GM21619 (cell line): ENCODE data around the gene EEF2KMT.
A peak's percentile ranks its signal among the peaks of the same experiment; 100 is the strongest.
"Not testable (repeated sequence)": the region's sequence is repeated elsewhere in the genome, so short reads cannot be mapped to it uniquely, and the experiment has no call there.

Source experiments
- ATAC-seq: cut with Tn5 transposase; IDR thresholded peaks from one replicate; pipeline ENCODE4 v1.9.1; 2021; ENCODE audit not compliant: unreplicated experiment

Gene EEF2KMT

DNA sequence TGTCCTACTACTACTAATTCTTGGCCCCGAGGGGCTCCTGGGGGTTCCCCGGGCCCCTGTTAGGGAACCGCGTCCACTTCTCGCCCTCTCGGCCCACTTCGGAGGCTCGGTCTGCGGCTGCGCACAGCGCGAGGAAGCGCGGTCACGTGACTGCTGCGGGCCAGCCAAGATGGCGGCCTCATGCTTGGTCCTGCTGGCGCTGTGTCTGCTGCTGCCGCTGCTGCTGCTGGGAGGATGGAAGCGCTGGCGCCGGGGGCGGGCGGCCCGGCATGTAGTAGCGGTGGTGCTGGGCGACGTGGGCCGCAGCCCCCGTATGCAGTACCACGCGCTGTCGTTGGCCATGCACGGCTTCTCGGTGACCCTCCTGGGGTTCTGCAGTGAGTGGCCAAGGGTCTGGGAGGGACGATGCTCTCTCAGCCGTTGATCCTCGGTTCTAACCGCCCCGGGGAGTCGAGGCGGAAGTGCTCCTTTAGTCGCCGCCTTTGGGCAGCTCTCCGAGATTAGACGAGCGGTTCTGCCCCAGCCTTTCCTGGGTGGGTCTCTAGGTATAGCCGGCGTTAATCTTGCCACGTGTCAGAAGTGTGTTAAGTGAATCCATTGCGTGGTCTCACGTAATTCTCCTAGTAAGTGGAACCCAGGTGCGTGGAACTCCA is 25.8 kb downstream of the EEF2KMT start, which contains the start of gene ALG1:
Gene ALG1 (plus strand): TSS at position 163 of the 653 bp plus-strand sequence. CDS start 7 bp downstream, at position 170.
- ATAC-seq = peak; percentile 83

DNA sequence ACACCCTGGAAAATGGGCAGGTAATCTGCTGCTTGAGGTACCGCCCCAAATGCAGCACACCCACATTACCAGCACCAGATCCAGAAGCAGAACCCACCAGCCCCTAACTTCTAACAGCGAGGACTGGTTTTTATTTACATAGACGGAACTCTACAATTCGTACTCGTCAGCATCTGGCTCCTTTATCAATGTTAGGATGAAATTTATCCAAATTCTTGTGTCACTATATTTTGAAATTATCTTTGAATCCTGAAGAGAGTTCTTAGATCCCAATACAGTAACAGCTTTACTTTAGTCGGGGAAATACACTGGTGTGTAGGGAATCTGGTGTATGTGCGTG is 26.3 kb downstream of the EEF2KMT start:
- no peak for ATAC-seq

DNA sequence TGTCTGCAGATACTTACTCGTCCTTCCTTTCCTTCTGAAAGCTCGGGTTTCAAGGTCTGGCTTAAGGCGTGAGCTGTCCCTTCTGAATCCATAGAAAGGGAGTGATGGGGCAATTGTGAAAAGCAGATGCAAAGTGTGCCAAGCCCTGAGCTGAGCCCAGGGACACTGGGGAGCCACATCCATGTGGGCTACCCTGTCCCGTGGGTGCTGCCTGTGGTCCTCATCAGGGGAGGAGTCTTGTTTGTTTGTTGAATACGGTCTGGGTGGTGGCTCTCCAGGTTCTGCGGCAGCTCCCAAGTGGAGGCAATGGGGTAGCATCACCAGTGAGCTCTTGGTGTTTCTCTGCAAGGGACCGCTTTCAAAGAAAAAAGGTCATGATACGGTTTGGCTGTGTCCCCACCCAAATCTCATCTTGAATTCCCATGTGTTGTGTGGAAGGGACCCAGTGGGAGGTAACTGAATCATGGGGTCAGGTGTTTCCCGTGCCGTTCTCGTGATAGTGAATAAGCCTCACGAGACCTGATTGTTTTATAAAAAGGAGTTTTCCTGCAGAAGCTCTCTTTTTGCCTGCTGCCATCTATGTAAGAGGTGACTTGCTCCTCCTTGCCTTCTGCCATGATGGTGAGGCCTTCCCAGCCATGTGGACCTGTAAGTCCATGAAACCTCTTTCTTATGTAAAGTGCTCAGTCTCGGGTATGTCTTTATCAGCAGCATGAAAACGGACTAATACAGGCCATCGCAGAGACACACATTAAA is 27.0 kb downstream of the EEF2KMT start:
- ATAC-seq = no peak

DNA sequence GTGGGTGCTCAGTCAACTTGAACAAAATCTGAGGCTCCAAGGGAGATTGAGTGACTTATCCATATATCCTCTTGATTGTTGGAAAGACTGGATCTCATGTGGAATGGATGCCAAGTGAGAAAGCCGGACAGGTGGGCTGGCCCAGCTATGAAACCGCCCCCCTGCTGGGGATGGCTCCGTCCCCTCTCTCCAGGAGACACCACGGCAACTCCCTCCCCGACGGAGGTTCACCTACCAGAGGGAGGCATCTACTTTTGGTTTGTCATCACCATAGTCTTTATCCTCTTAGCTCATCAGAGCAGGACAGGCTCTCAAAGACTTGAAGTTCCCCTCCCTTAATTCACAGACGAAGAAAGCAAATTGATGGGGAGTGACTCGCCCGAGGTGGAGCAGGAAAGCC is 27.7 kb downstream of the EEF2KMT start:
- ATAC-seq = no peak

DNA sequence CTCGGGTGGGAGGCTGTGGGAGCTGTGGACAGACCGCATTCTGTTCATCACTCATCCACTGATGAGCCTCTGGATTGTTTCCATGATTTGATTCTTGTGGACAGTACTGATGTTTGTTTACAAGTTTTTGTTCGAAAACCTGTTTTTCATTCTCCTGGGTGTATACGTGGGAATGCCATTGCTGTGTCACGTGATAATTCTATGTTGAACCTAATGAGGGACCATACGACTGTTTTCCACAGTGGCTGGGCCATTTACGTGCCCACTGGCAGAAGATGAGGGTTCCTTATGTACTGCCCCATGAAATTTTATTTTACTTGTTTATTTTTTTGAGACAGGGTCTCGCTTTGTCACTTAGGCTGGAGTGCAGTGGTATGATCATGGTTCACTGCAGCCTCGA is 28.5 kb downstream of the EEF2KMT start:
- ATAC-seq = no peak

DNA sequence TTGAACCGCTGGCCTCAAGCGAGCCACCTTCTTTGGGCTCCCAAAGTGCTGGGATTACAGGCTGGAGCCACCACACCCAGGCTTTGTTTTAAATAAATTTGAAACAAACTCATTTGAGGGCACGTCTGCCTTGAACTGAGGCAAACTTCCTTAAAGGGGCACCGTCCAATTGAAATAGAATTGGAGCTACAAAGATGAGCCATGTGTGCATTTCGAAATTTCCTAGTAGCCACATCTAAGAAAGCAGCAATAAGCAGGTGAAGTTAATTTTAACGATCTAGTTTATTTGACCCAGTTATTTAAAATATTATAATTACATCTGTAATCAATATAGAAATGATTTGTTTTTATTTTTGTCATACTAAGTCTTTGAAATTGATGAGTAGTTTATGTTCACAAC is 31.1 kb downstream of the EEF2KMT start:
- ATAC-seq = no peak

DNA sequence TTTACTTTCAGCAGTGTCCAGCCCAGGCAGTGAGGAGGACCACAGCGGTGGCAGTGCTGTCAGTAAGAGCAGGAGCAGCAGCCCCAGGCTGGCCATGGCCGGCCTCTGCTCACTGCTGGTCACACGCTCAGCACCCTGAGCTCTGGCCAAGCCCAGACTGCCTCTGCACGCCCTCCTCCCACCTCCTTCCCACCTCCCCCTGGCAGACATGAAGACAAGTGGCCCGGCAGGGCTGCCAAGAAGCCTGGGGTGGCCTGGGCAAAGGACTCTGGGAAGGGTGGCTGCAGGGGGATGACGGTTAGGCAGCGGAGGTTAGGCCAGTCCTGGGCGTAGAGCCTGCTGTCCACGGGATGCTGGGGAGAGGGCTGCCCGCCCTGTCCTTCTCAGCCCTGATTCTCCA is 31.8 kb downstream of the EEF2KMT start, which contains the start of gene C16orf89:
Gene C16orf89 (minus strand): TSS at position 144 of the 400 bp plus-strand sequence. CDS start 48 bp downstream, at position 96.
- ATAC-seq = no peak

DNA sequence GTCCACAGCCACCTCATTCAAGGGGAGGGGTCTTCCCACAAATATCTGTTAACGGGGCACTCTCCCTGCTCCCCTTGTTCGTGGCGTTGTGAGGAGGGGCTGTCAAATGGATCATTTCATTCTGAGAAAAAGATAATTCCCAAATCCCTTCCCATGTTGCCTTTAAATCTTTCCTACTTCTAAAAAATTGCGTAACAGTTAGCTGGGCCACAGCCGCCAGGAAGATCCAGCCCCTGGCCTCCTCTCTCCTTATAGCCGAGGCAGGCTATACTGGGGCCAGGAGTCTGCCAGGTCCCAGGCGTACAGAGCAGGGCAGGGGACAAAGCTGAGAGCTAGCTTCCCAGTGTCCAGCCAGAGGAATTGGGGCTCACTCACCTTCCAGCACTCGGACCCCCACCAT is 32.3 kb downstream of the EEF2KMT start:
- ATAC-seq = no peak

DNA sequence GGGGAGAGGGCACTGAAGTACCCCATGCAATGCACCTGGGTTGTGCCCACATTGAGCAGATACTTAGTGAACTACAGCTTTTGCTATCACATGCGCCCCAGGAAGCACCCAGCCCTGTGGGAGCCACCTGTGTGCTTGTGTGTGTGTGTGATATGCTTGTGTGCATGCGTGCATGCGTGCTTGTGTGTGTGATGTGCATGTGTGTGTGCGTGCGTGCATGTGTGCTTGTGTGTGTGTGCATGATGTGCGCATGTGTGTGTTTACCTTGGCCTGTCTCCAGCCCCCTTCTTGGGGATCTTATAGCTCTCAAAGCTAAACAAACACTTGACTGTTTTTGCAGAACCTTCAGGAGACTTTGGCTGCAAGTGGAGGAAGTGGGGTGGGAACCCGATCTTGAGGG is 32.7 kb downstream of the EEF2KMT start:
- no peak for ATAC-seq

DNA sequence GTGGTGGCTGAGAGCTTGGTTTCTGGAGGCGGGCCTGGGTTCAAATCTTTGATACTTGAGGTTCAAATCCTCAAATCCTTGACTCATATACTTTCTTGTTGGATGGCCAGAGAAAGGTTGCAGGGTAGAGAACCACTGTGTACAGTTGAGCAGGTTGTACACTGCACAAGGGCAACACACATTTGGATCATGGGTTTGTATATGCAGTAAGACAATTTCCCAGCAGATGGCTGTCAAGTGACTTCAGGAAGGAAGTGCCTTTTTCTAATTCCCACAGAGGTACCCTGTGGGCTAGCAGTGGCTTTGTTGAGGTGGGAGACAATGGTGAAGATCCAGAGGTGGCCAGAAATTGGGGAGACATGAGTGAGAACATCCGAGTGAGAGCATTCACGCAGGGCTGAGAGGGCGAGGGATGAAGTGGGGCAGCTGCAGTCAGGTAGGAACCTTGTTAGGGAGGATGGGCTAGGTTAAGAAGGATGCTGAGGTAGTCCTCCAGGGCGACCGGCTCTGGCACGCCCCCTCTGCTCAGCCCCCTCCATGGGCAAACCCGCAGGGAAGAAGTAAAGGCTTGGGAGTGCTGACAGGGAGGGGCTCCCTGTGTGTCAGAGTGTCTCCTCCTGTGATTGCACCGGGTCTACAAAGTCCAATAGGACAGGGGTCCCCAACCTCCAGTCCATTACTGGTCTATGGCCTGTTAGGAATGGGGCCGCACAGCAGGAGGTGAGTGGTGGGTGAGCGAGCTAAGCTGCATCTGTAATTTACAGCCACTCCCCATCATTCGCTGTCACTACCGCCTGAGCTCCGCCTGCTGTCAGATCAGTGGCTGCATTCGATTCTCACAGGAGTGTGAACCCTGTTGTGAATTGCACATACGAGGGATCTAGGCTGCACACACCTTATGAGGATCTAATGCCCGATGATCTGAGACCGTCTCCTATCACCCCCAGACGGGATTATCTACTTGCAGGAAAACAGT is 34.5 kb downstream of the EEF2KMT start:
- no peak for ATAC-seq

DNA sequence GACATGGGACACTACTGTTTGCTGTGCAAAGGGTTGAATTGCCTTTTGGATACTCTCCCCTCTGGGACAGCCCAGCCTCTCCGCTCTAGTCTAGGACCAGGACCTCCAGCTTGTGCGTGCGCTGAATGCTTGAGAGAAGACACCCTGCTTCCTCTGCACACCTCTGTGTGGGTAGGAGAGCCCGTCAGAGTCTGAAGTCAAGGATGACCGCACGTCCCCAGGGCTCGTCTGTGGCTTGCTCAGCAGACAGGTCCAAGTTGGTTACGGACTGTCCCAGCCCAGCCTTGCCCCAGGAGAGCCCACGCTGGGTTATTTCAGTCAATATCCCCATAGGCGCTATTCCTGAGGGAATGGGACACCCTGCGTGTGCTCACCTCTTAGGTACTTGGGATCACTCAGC is 35.5 kb downstream of the EEF2KMT start:
- no peak for ATAC-seq

DNA sequence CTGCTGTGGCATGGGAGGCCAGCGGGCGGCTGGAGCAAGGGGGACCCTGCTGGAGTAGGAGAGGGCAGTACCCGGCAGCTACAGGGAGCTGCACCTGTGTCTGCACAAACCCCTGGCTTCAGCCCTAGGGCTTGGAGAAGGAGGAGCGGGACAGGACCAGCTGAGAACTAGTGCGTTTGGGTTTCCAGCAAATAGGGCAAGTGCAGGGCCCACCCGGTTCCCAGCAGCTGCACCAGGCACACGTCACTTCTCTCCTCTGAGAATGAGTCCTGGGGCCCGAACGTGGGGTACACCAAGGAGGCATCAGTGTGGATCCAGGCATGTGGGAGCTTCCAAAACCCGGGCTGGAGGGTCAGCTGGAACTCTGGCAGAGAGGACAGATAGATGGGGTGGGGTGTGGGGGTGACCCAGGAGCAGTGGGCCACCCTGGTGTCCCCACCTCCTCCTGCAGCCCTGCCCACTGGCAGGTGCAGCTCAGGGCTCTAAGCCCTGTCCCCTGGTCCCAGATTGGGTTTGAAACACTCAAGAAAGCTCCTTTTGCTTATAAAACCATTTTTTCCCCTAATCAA is 37.4 kb downstream of the EEF2KMT start:
- no peak for ATAC-seq

DNA sequence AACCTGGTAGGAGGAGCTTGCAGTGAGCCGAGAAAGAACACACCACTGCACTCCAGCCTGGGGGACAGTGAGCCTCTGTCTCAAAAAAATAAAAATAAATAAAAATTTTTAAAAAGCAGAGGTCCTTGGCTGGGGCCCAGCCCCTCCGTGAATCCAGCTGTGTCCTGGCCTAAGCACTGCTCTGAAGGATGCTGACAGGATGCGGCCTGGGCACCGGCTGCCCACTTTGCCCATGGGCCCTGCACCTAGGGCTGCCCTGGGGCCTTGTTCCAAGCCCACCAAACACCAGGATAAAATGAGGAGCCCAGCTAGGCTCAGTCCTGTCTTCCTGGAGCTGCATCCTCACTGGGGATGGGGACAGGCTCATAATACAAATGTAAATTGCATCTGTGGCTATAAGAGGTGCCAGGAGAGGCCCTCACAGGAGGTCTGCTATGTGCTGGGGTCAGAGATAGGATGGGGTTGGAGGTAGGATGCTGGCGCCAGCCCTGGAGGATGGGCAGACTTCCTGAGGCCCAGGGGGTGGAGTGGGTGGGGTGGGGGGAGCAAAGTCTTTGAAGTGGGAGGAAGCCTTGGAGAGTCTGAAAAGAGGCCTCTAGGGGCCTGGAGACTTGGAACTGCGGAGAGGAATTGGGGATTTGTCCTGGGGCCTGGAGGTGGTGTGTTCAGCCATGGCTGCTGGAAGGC is 38.1 kb downstream of the EEF2KMT start:
- ATAC-seq = no peak

DNA sequence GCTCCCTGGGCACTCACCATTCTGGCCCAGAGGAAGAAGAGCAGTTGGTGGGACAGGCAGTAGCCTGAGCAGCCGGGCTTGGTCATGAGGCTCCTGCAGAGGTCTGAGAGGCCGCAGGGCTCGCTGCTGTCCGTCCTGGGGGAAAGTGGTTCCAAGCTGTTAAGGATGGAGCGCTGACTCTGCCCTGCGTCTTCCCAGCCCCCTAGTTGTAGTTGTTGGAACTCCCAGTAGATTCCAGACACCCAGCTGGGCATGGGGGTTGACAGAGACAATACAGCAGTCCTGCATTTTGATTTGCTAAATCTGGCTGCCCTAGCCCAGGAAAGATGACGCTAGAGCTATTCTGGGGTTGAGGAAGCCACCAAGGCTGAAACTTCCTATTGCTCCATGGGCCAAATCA is 39.1 kb downstream of the EEF2KMT start:
- ATAC-seq = no peak

DNA sequence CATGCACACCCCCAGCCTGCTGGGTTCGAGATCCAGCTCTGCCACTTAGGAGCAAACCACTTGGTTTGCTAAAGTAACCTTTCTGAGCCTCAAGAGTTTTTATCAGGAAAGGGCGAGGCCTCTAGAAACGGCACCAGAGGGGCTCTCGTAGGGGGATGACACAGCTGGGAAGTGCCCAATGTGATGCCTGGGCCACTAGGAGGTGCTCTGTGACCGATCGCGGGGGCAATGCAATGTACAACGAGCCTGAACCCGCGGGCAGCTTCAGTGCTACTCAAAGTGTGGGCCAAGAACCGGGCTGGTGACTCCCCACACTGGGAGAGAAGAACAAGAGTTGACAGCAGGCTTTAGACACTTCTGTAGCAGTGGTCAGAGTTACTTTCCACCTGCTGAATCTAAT is 41.2 kb downstream of the EEF2KMT start:
- ATAC-seq = no peak

DNA sequence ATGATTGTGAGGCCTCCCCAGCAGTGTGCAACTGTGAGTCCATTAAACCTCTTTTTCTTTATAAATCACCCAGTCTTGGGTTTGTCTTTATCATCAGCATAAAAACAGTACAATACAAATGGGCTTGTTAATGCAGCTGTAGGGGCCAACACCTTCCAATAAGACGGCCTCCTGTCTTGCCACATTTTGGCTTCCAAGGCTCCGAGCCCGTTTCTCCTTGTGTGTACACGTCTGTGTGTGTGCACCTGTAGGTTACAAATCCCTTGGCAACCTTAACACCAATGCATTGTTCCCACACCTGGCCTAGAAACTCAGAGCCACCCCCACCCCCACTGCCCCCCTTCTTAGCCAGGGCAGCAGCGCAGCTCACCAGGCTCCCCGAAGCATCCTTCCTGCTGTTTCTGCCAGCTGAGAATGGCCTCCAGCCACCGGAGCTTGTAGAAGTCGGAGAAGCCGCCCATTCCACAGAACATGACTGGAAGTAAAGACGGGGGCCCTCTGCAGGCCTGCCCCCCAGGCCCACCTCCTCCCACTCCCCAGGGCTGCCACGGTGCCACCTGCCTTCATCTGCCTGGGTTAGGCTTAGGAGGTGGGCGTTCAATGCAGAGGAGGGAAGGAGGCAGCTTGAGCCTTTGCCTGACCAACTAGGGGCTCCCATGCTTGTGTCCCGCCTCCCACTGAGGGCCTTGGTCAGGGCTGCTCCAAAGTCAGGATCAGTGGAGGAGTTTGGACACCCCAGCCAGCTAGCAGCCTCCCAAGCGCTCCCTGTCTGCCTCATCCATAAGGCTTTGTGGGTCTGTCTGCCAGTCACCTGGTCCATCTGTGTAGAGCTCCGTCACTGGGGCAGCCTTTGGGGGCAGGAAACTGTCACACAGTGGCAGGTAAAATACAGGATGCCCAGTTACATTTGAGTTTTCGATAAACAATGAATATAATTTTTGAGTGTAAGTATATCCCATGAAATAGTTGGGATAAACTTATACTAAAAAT is 42.4 kb downstream of the EEF2KMT start:
- ATAC-seq = no peak

DNA sequence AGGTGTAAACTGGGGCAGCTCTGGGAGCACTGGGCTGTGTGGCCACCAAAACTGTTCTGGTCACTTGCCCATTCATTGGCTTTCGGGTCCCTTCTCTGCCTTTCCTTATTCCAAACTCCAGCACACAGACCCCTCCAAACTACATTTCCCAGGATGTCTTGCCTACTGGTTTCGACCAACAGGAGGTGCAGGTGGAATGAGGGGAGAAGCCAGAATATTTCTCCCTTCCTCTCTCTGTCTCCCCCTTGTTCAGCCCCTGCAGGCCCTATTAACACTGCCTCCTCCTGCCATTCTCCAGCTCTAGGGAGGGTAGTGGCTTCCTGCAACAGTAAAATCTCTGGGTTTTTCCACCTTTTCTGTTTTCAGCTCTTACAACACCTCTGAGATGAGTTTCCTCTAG is 50.7 kb downstream of the EEF2KMT start:
- no peak for ATAC-seq

DNA sequence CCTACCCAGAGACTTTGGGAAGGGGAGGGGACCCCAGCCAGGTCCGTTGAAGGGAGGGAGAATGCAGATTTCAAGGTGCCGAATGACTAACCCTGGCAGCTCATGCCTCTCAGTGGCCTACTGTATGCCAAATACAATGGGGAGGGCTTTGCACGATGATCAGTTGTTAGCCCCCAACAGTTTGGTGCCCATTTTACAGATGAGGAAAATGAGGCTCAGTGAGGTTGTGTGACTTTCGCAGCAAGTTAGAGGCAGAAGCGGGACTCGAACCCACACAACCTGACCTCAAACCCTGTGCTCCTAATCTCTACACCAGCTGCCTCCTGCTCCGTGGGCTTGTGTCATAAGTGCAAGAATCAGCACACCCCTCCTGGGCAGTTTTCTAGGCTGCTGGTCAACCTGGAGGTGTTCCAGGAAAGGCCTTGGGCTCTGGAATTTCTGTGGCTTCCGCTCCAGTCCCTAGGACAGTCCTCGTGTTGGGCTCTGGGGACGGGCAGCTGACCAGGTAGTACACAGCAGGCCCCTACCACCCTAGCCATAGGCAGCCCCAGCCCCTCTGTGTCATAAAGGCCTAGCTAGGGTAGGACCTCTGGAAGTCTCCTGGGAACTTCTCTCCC is 52.0 kb downstream of the EEF2KMT start:
- no peak for ATAC-seq

DNA sequence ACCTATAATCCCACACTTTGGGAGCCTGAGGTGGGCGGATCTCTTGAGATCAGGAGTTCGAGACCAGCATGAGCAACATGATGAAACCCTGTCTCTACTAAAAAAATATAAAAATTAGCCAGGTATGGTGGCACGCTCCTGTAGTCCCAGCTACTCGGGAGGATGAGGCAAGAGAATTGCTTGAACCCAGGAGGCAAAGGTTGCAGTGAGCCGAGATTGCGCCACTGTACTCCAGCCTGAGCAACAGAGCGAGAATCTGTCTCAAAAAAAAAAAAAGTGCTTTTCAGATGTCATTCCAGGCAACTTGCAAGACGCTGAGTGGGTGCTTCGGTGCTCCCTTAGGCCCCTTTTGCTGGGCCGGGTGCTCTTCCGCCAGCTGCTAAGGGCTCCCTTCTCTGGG is 53.0 kb downstream of the EEF2KMT start:
- not testable (repeated sequence) for ATAC-seq
